ENCODE measurements around the gene PROX1. TPM values are rescaled to one million over a fixed set of nuclear protein-coding genes. Genes with fewer than 3 reads are reported as not detected.

Gene PROX1
- total RNA-seq, 1 experiment from 2014 or later: 3.8 TPM

DNA sequence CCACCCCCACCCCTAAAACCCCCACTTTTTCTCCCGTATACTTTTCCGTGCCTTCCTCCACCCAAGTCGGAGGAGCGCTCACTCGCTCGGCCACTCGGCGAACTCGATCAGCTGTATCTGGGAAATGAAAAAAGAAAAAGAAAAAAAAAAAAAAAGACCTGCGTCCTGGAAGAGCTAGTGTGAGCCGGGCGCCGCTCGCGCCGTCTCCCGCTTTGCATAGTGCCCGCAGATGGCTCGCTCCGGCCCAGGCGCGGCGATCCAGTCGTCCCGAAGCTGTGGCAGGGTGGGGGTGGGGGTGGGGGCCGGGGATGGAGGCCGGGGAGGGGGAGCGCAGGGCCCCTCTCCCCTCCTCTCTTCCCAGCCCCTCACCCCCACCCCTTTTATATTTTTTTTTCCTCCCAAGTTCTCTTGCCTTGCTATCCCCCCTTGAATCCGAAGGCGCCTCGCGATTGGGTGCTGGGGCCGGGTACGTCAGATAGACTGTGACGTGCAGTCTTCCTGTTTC is 299 bp upstream of the PROX1 start (continued):
- TF ChIP-seq CREB1 (CRISPR knock-in tag; IDR thresholded peaks at IDR 0.05): no peak
- TF ChIP-seq ERG (CRISPR knock-in tag; IDR thresholded peaks at IDR 0.05): no peak
- no peak for TF ChIP-seq NFYB (CRISPR knock-in tag; conservative IDR thresholded peaks at IDR 0.05; ENCODE audit: low read depth)

DNA sequence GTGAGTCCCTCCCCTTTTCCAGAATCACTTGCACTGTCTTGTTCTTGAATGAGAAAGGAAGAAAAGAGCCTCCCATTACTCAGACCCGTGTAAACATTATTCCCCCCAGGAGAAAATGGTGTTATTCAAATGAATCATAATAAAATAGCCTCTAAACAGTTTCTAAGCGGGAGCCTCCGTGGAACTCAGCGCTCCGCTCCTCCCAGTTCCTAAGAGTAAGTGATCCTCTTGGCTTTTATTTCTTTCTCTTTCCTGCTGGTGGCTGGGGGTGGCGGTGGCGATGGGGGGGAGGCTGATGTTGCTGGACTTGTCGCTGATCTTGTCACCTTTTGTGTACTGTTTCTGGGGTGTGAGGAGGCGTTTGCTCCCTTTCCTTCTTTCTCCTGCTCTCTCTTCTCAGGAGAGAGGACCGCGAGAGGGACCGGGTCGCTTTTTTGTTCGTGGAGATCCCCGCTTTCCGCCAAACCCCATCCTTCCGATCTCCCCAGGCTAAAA is 781 bp downstream of the PROX1 start:
- Mint-ChIP-seq H3K36me3 (no peaks in the 10 kb centered on the region), H3K4me3 (peak overlapping the region; percentile 91), H3K9me3 (no peaks in the 10 kb centered on the region), H3K27me3 (ENCODE audit: low read depth) (peaks cover 83% of the 10 kb centered on the region), H3K27ac (peak overlapping the region; percentile 95), H3K4me1 (peaks cover 49% of the 10 kb centered on the region)
- TF ChIP-seq ESRRA (CRISPR knock-in tag; IDR thresholded peaks at IDR 0.05; ENCODE audit: borderline replicate concordance) (no peak), MXD4 (CRISPR knock-in tag; IDR thresholded peaks at IDR 0.05; ENCODE audit: borderline replicate concordance) (no peak), NR3C1 (CRISPR knock-in tag; conservative IDR thresholded peaks at IDR 0.05; ENCODE audit: low read depth) (no peak), ZNF317 (CRISPR knock-in tag; IDR thresholded peaks at IDR 0.05; ENCODE audit: borderline replicate concordance, low read depth) (no peak)
- TF ChIP-seq, protein P1, sequence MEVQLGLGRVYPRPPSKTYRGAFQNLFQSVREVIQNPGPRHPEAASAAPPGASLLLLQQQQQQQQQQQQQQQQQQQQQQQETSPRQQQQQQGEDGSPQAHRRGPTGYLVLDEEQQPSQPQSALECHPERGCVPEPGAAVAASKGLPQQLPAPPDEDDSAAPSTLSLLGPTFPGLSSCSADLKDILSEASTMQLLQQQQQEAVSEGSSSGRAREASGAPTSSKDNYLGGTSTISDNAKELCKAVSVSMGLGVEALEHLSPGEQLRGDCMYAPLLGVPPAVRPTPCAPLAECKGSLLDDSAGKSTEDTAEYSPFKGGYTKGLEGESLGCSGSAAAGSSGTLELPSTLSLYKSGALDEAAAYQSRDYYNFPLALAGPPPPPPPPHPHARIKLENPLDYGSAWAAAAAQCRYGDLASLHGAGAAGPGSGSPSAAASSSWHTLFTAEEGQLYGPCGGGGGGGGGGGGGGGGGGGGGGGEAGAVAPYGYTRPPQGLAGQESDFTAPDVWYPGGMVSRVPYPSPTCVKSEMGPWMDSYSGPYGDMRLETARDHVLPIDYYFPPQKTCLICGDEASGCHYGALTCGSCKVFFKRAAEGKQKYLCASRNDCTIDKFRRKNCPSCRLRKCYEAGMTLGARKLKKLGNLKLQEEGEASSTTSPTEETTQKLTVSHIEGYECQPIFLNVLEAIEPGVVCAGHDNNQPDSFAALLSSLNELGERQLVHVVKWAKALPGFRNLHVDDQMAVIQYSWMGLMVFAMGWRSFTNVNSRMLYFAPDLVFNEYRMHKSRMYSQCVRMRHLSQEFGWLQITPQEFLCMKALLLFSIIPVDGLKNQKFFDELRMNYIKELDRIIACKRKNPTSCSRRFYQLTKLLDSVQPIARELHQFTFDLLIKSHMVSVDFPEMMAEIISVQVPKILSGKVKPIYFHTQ (CRISPR knock-in tag; IDR thresholded peaks at IDR 0.05): no peak
- CTCF ChIA-PET: interaction anchor here (0.7 to 2.1 kb wide), 8 partner anchors 11 to 135 kb away, joined by 3 to 22 read pairs (median 3); no protein-coding TSS in a partner anchor
- ATAC-seq: no peak
- DNase-seq (ENCODE audit: low spot score): no peak
- POLR2A ChIA-PET: interaction anchor here (0.6 to 1.1 kb wide), 4 partner anchors 8 to 704 kb away, joined by 3 to 4 read pairs (median 3); no protein-coding TSS in a partner anchor

DNA sequence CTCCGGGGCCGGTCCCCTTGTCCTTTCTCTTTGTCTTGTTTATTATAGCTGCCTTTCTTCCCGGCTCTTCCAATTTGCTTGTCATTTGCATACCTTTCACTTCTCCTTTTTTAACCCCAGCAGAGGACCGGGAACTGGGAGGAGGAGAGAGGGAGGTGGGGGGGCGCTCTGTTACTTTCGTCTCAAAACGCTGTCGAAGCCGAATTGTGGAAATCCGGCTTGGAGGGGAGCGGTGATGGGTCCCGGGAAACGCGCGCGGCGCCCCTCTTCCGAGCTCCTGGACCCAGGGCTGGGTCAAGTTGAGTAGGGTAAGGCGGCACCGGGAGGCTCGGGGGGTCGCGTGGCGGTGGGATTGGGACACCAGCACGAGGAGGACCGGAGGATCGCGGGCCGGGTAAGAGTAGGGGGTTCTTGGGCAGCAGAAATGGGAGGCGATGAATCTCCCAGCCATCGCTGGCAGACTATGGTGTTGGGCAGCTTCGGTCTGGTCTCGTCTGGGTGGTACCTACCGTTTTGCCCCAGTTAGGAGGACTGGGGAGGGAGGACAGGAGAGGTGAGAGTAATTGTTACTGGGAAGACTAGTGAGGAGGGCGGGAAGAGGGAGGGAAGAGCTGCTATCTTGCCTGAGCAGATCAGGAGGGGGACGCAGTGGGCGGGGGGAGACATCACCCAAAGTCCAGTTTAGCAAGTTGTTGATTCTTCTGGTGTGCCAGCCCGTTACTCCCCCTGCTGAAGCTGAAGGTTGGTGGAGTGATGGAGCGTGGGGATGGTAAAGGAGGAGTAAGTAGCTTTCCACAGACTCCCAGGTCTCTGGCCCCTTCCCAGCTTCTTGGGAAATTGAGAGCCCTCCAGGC is 1.5 kb downstream of the PROX1 start:
- peak; percentile 3 for ATAC-seq
- Mint-ChIP-seq H3K27me3 (ENCODE audit: low read depth) (peaks cover 76% of the 10 kb centered on the region), H3K4me3 (peak overlapping the region; percentile 91), H3K36me3 (no peaks in the 10 kb centered on the region), H3K4me1 (peaks cover 48% of the 10 kb centered on the region), H3K27ac (peak overlapping the region; percentile 73; the same call in 1 of the 2 replicates), H3K9me3 (no peaks in the 10 kb centered on the region)
- ChIA-PET POLR2A (interaction anchor here (0.6 to 1.3 kb wide), 4 partner anchors 11 to 705 kb away, joined by 3 to 6 read pairs (median 4); no protein-coding TSS in a partner anchor), CTCF (interaction anchor here (0.6 to 2.1 kb wide), 10 partner anchors 9 to 550 kb away, joined by 3 to 22 read pairs (median 4); no protein-coding TSS in a partner anchor)
- peak; percentile 54 for DNase-seq (ENCODE audit: low spot score)
- no peak for TF ChIP-seq CBFB (CRISPR knock-in tag; IDR thresholded peaks at IDR 0.05; ENCODE audit: low read depth)
- peak; percentile 54 for TF ChIP-seq SP1 (CRISPR knock-in tag; conservative IDR thresholded peaks at IDR 0.05)
- peak; percentile 51; the same call in 1 of the 2 replicates for TF ChIP-seq ZNF263 (CRISPR knock-in tag; IDR thresholded peaks at IDR 0.05; ENCODE audit: low read depth)
- peak; percentile 21; the same call in 1 of the 2 replicates for TF ChIP-seq MAX (CRISPR knock-in tag; IDR thresholded peaks at IDR 0.05)
- TF ChIP-seq NR3C1 (CRISPR knock-in tag; conservative IDR thresholded peaks at IDR 0.05; ENCODE audit: low read depth): no peak
- TF ChIP-seq, protein P2, sequence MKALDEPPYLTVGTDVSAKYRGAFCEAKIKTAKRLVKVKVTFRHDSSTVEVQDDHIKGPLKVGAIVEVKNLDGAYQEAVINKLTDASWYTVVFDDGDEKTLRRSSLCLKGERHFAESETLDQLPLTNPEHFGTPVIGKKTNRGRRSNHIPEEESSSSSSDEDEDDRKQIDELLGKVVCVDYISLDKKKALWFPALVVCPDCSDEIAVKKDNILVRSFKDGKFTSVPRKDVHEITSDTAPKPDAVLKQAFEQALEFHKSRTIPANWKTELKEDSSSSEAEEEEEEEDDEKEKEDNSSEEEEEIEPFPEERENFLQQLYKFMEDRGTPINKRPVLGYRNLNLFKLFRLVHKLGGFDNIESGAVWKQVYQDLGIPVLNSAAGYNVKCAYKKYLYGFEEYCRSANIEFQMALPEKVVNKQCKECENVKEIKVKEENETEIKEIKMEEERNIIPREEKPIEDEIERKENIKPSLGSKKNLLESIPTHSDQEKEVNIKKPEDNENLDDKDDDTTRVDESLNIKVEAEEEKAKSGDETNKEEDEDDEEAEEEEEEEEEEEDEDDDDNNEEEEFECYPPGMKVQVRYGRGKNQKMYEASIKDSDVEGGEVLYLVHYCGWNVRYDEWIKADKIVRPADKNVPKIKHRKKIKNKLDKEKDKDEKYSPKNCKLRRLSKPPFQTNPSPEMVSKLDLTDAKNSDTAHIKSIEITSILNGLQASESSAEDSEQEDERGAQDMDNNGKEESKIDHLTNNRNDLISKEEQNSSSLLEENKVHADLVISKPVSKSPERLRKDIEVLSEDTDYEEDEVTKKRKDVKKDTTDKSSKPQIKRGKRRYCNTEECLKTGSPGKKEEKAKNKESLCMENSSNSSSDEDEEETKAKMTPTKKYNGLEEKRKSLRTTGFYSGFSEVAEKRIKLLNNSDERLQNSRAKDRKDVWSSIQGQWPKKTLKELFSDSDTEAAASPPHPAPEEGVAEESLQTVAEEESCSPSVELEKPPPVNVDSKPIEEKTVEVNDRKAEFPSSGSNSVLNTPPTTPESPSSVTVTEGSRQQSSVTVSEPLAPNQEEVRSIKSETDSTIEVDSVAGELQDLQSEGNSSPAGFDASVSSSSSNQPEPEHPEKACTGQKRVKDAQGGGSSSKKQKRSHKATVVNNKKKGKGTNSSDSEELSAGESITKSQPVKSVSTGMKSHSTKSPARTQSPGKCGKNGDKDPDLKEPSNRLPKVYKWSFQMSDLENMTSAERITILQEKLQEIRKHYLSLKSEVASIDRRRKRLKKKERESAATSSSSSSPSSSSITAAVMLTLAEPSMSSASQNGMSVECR (CRISPR knock-in tag; IDR thresholded peaks at IDR 0.05; ENCODE audit: borderline replicate concordance): no peak
- TF ChIP-seq ZNF317 (CRISPR knock-in tag; IDR thresholded peaks at IDR 0.05; ENCODE audit: borderline replicate concordance, low read depth): 0 out of 2 replicates have a peak, but pooled peaks have one; percentile 16
- no peak for TF ChIP-seq ATF3 (CRISPR knock-in tag; conservative IDR thresholded peaks at IDR 0.05)
- TF ChIP-seq TEAD1 (CRISPR knock-in tag; IDR thresholded peaks at IDR 0.05): no peak
- no peak for TF ChIP-seq FOXK1 (CRISPR knock-in tag; IDR thresholded peaks at IDR 0.05)
- TF ChIP-seq ATF2 (CRISPR knock-in tag; IDR thresholded peaks at IDR 0.05; ENCODE audit: borderline replicate concordance, low read depth): no peak

Measured in WTC11 (cell line).